ENCODE data around the gene CLCNKB. TPM values are rescaled to one million over a fixed set of nuclear protein-coding genes. Genes with fewer than 3 reads are reported as not detected.

Gene CLCNKB
- total RNA-seq, 1 donor from 2014 or later: 0.59 TPM

GRCh38 chr1:16078925-16079656 lies 35.5 kb downstream of the CLCNKB start:
- Mint-ChIP-seq H3K27me3 (ENCODE audit: unreplicated experiment) (peaks cover 6% of the 10 kb centered on the region), H3K27ac (ENCODE audit: unreplicated experiment) (no peak overlapping the region), H3K4me3 (ENCODE audit: unreplicated experiment) (no peak overlapping the region), H3K36me3 (ENCODE audit: low read depth, unreplicated experiment) (peaks cover 4% of the 10 kb centered on the region), H3K9me3 (ENCODE audit: unreplicated experiment) (no peaks in the 10 kb centered on the region), H3K4me1 (ENCODE audit: unreplicated experiment) (peaks cover 14% of the 10 kb centered on the region)
- DNase-seq (ENCODE audit: low spot score): peak; percentile 82
- TF ChIP-seq, protein P1, sequence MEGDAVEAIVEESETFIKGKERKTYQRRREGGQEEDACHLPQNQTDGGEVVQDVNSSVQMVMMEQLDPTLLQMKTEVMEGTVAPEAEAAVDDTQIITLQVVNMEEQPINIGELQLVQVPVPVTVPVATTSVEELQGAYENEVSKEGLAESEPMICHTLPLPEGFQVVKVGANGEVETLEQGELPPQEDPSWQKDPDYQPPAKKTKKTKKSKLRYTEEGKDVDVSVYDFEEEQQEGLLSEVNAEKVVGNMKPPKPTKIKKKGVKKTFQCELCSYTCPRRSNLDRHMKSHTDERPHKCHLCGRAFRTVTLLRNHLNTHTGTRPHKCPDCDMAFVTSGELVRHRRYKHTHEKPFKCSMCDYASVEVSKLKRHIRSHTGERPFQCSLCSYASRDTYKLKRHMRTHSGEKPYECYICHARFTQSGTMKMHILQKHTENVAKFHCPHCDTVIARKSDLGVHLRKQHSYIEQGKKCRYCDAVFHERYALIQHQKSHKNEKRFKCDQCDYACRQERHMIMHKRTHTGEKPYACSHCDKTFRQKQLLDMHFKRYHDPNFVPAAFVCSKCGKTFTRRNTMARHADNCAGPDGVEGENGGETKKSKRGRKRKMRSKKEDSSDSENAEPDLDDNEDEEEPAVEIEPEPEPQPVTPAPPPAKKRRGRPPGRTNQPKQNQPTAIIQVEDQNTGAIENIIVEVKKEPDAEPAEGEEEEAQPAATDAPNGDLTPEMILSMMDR (IDR thresholded peaks at IDR 0.05; ENCODE audit: unreplicated experiment): peak; percentile 75

GRCh38 chr1:16080422-16081150 lies 37.0 kb downstream of the CLCNKB start:
- TF ChIP-seq, protein P1 (IDR thresholded peaks at IDR 0.05; ENCODE audit: unreplicated experiment): no peak
- Mint-ChIP-seq H3K4me3 (ENCODE audit: unreplicated experiment) (no peak overlapping the region), H3K27me3 (ENCODE audit: unreplicated experiment) (no peaks in the 10 kb centered on the region), H3K27ac (ENCODE audit: unreplicated experiment) (no peak overlapping the region), H3K4me1 (ENCODE audit: unreplicated experiment) (peaks cover 13% of the 10 kb centered on the region), H3K36me3 (ENCODE audit: low read depth, unreplicated experiment) (no peaks in the 10 kb centered on the region), H3K9me3 (ENCODE audit: unreplicated experiment) (no peaks in the 10 kb centered on the region)
- DNase-seq (ENCODE audit: low spot score): no peak

DNA sequence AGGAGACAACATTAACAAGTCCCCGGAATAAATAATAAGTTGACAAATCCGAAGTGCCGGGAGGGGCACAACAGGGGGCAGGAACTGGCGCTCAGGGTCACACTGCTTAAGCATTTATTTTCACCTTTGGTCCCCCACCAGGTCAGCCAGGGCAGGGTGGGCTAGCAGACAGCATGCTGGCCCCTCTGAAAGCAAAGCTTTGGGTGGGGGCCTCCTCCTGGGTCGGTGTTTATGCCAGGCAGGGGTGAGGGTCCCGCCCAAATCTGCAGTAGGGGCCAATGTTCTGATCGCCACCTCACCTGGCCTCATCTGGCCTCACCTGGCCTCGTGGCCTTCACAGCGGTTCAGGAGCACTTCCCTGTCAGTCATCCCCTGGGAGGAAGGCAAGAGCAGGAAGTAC lies 38.1 kb downstream of the CLCNKB start:
- no peaks in the 10 kb centered on the region for H3K9me3 Mint-ChIP-seq (ENCODE audit: unreplicated experiment)

GRCh38 chr1:16082283-16083038 lies 38.9 kb downstream of the CLCNKB start:
- H3K4me3 Mint-ChIP-seq (ENCODE audit: unreplicated experiment): no peak overlapping the region
- TF ChIP-seq, protein P1 (IDR thresholded peaks at IDR 0.05; ENCODE audit: unreplicated experiment): peak; percentile 70
- no peaks in the 10 kb centered on the region for H3K36me3 Mint-ChIP-seq (ENCODE audit: low read depth, unreplicated experiment)
- DNase-seq (ENCODE audit: low spot score): peak; percentile 88
- peak overlapping the region; percentile 82 for H3K27ac Mint-ChIP-seq (ENCODE audit: unreplicated experiment)
- H3K4me1 Mint-ChIP-seq (ENCODE audit: unreplicated experiment): peaks cover 10% of the 10 kb centered on the region
- H3K9me3 Mint-ChIP-seq (ENCODE audit: unreplicated experiment): no peaks in the 10 kb centered on the region
- peaks cover 1% of the 10 kb centered on the region for H3K27me3 Mint-ChIP-seq (ENCODE audit: unreplicated experiment)

More for the DNA sequence above, 38.1 kb downstream of the CLCNKB start:
- TF ChIP-seq, protein P1 (IDR thresholded peaks at IDR 0.05; ENCODE audit: unreplicated experiment): no peak
- Mint-ChIP-seq H3K4me1 (ENCODE audit: unreplicated experiment) (peaks cover 13% of the 10 kb centered on the region), H3K27ac (ENCODE audit: unreplicated experiment) (no peak overlapping the region), H3K27me3 (ENCODE audit: unreplicated experiment) (no peaks in the 10 kb centered on the region), H3K4me3 (ENCODE audit: unreplicated experiment) (no peak overlapping the region), H3K36me3 (ENCODE audit: low read depth, unreplicated experiment) (no peaks in the 10 kb centered on the region)
- no peak for DNase-seq (ENCODE audit: low spot score)

Measured in endothelial cell (in vitro differentiated cells).